PFSK-1 (cell line): ENCODE results near the gene SCAANT1.

ENCODE experiments used
- FOXP2 ChIP-seq: optimal IDR thresholded peaks from 2 replicates; pipeline ENCODE3; 2011; ENCODE audit warnings: borderline replicate concordance, control low read depth, inconsistent platforms; ENCODE audit not compliant: insufficient read depth; ENCODE audit errors: extremely low read length, extremely low read depth
- POLR2AphosphoS5 ChIP-seq: IDR thresholded peaks from 2 replicates; pipeline ENCODE4 v1.6.1; 2012; ENCODE audit warnings: low read depth, mild to moderate bottlenecking, control low read depth, low read length, moderate library complexity
- SIN3A ChIP-seq: IDR thresholded peaks from 2 replicates; pipeline ENCODE4 v1.6.1; 2012; ENCODE audit warnings: mild to moderate bottlenecking, low read length, moderate library complexity, borderline replicate concordance; ENCODE audit not compliant: insufficient read depth
- TAF1 ChIP-seq: IDR thresholded peaks from 2 replicates; pipeline ENCODE4 v1.6.1; 2012; ENCODE audit warnings: low read length, control low read depth, borderline replicate concordance; ENCODE audit not compliant: insufficient read depth
- TF ChIP-seq, protein P1 (sequence below), 2 experiments: IDR thresholded peaks; 2 replicates each; pipeline versions ENCODE4 v1.6.1 to v1.8.0; 2011 to 2012; ENCODE audit warnings: low read depth in 2 of 2, low read length in 2 of 2, control low read depth in 1 of 2, inconsistent platforms in 1 of 2, mild to moderate bottlenecking in 1 of 2, moderate library complexity in 1 of 2; ENCODE audit not compliant: insufficient read depth in 1 of 2

SCAANT1 gene

DNA sequence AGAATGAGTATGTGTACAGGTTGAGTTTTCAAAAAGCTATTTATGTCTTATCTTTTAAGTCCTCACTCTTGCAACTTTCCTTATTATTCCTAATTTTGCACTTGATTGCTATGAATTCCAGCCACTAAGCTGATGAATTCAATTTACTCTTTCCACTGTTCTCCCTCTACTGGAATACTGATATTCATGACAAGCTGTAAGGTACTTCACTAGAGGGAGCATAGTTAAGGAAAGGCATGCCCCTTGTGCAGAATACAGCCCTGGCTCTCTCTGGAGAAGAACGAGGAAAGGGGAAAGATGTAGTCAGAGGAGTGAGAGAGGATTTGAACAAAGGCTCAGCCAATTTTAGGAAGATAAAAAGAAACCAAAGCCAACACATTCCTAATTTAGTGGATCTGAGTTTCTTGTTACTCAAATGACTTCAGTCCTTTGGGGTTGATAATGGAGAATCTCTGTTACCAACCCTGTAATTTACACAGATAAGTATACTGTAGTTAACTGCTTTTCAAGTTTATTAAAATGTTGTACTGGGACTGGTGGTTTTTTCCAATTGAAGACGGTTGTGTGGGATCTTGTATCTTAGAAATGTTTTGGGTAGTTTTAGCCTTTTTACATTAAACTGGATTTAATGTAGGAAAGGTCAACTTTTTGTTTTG, 4.0 kb downstream of the SCAANT1 start:
- TF ChIP-seq, protein P1, sequence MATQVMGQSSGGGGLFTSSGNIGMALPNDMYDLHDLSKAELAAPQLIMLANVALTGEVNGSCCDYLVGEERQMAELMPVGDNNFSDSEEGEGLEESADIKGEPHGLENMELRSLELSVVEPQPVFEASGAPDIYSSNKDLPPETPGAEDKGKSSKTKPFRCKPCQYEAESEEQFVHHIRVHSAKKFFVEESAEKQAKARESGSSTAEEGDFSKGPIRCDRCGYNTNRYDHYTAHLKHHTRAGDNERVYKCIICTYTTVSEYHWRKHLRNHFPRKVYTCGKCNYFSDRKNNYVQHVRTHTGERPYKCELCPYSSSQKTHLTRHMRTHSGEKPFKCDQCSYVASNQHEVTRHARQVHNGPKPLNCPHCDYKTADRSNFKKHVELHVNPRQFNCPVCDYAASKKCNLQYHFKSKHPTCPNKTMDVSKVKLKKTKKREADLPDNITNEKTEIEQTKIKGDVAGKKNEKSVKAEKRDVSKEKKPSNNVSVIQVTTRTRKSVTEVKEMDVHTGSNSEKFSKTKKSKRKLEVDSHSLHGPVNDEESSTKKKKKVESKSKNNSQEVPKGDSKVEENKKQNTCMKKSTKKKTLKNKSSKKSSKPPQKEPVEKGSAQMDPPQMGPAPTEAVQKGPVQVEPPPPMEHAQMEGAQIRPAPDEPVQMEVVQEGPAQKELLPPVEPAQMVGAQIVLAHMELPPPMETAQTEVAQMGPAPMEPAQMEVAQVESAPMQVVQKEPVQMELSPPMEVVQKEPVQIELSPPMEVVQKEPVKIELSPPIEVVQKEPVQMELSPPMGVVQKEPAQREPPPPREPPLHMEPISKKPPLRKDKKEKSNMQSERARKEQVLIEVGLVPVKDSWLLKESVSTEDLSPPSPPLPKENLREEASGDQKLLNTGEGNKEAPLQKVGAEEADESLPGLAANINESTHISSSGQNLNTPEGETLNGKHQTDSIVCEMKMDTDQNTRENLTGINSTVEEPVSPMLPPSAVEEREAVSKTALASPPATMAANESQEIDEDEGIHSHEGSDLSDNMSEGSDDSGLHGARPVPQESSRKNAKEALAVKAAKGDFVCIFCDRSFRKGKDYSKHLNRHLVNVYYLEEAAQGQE (IDR thresholded peaks at IDR 0.05; ENCODE audit: insufficient read depth in 1 of 2, low read depth in 2 of 2, low read length in 2 of 2): no peak
- no peak for TF ChIP-seq SIN3A
- no peak for TF ChIP-seq POLR2AphosphoS5
- TF ChIP-seq TAF1: no peak
- TF ChIP-seq FOXP2: no peak

GRCh38 chr3:63905731-63906620, 6.2 kb downstream of the SCAANT1 start:
- TF ChIP-seq, protein P1 (IDR thresholded peaks at IDR 0.05; ENCODE audit: insufficient read depth in 1 of 2, low read depth in 2 of 2, low read length in 2 of 2): no peak
- TF ChIP-seq POLR2AphosphoS5 (no peak), SIN3A (no peak), TAF1 (no peak), FOXP2 (no peak)

- no peak for TF ChIP-seq SIN3A
- TF ChIP-seq POLR2AphosphoS5: no peak
- TF ChIP-seq, protein P1 (IDR thresholded peaks at IDR 0.05; ENCODE audit: insufficient read depth in 1 of 2, low read depth in 2 of 2, low read length in 2 of 2): no peak
- TF ChIP-seq TAF1: no peak
- no peak for TF ChIP-seq FOXP2
Measured at GRCh38 chr3:63900459-63900858, 11.7 kb downstream of the SCAANT1 start.

- TF ChIP-seq TAF1 (no peak), SIN3A (no peak), FOXP2 (no peak), POLR2AphosphoS5 (no peak)
- TF ChIP-seq, protein P1 (IDR thresholded peaks at IDR 0.05; ENCODE audit: insufficient read depth in 1 of 2, low read depth in 2 of 2, low read length in 2 of 2): no peak
Measured at GRCh38 chr3:63900010-63900409, 12.2 kb downstream of the SCAANT1 start.
